H9 (cell line): ENCODE data around the gene YKT6. TPM values are rescaled to one million over a fixed set of nuclear protein-coding genes. Genes with fewer than 3 reads are reported as not detected.

Experiments
- DNase-seq: peaks from one replicate; pipeline ENCODE4 v3.0.0-alpha.2; 2017
- H2AFZ ChIP-seq: one replicate; pipeline ENCODE4 v1.6.1; 2013; ENCODE audit warnings: mild to moderate bottlenecking, low read length, control low read depth, moderate library complexity
- H2AK5ac ChIP-seq: 2 replicates; pipeline ENCODE4 v1.6.1; 2013; ENCODE audit warnings: low read length, control low read depth, mixed read lengths; ENCODE audit not compliant: insufficient read length
- H2BK120ac ChIP-seq: one replicate; pipeline ENCODE4 v1.6.1; 2013; ENCODE audit warnings: low read depth, mild to moderate bottlenecking, low read length, control low read depth, inconsistent platforms; ENCODE audit not compliant: poor library complexity, severe bottlenecking
- H2BK12ac ChIP-seq: 2 replicates; pipeline ENCODE4 v1.6.1; 2013; ENCODE audit warnings: low read length, control low read depth, mixed read lengths, low read depth; ENCODE audit not compliant: insufficient read length
- H2BK15ac ChIP-seq: 2 replicates; pipeline ENCODE4 v1.6.1; 2013; ENCODE audit warnings: low read depth, low read length, control low read depth
- H2BK20ac ChIP-seq: one replicate; pipeline ENCODE4 v1.6.1; 2013; ENCODE audit warnings: low read depth, mild to moderate bottlenecking, low read length, control low read depth, inconsistent platforms; ENCODE audit not compliant: poor library complexity, severe bottlenecking
- H2BK5ac ChIP-seq: 2 replicates; pipeline ENCODE4 v1.6.1; 2013; ENCODE audit warnings: low read length, control low read depth, mixed read lengths; ENCODE audit not compliant: insufficient read length
- H3K14ac ChIP-seq: 2 replicates; pipeline ENCODE4 v1.6.1; 2013; ENCODE audit warnings: low read length, control low read depth; ENCODE audit not compliant: insufficient read depth
- H3K18ac ChIP-seq: 2 replicates; pipeline ENCODE4 v1.6.1; 2013; ENCODE audit warnings: low read depth, mild to moderate bottlenecking, mixed read lengths, low read length, control low read depth; ENCODE audit not compliant: insufficient read length
- H3K23ac ChIP-seq: 2 replicates; pipeline ENCODE4 v1.6.1; 2013; ENCODE audit warnings: low read length, control low read depth, mixed read lengths, low read depth; ENCODE audit not compliant: insufficient read length
- H3K23me2 ChIP-seq: 2 replicates; pipeline ENCODE4 v1.6.1; 2013; ENCODE audit warnings: low read depth, mild to moderate bottlenecking, mixed read lengths, low read length, control low read depth; ENCODE audit not compliant: insufficient read length, poor library complexity, severe bottlenecking
- H3K27ac ChIP-seq: 2 replicates; pipeline ENCODE4 v1.5.1; 2013; ENCODE audit warnings: low read length, control low read depth, mixed read lengths, low read depth; ENCODE audit not compliant: insufficient read length
- H3K27me3 ChIP-seq: 2 replicates; pipeline ENCODE4 v1.6.1; 2013; ENCODE audit warnings: low read length, control low read depth, inconsistent platforms; ENCODE audit not compliant: insufficient read depth
- H3K4ac ChIP-seq: 2 replicates; pipeline ENCODE4 v1.6.1; 2013; ENCODE audit warnings: low read depth, mild to moderate bottlenecking, control low read depth, inconsistent platforms, low read length, moderate library complexity
- H3K4me1 ChIP-seq: 2 replicates; pipeline ENCODE4 v1.6.1; 2013; ENCODE audit warnings: low read length, control low read depth, inconsistent platforms; ENCODE audit not compliant: insufficient read depth
- H3K4me2 ChIP-seq: 2 replicates; pipeline ENCODE4 v1.6.1; 2013; ENCODE audit warnings: low read length, control low read depth, mixed read lengths; ENCODE audit not compliant: insufficient read length, insufficient read depth
- H3K56ac ChIP-seq: 2 replicates; pipeline ENCODE4 v1.6.1; 2013; ENCODE audit warnings: low read depth, mild to moderate bottlenecking, mixed read lengths, low read length, control low read depth; ENCODE audit not compliant: insufficient read length
- H3K79me1 ChIP-seq: 2 replicates; pipeline ENCODE4 v1.6.1; 2013; ENCODE audit warnings: low read depth, mild to moderate bottlenecking, moderate library complexity, low read length, control low read depth, inconsistent platforms; ENCODE audit not compliant: insufficient read depth, poor library complexity, severe bottlenecking
- H3K79me2 ChIP-seq: 2 replicates; pipeline ENCODE4 v1.6.1; 2013; ENCODE audit warnings: low read length, control low read depth, inconsistent platforms; ENCODE audit not compliant: insufficient read depth
- H3K9ac ChIP-seq: 2 replicates; pipeline ENCODE4 v1.6.1; 2013; ENCODE audit warnings: low read length, control low read depth, mixed read lengths; ENCODE audit not compliant: insufficient read length; ENCODE audit errors: extremely low read depth
- H3K9me3 ChIP-seq: one replicate; pipeline ENCODE4 v1.6.1; 2013; ENCODE audit warnings: low read depth, low read length, inconsistent platforms; ENCODE audit not compliant: control insufficient read depth
- H3T11ph ChIP-seq: one replicate; pipeline ENCODE4 v1.6.1; 2013; ENCODE audit warnings: mild to moderate bottlenecking, low read length, control low read depth, inconsistent platforms
- H4K20me1 ChIP-seq: one replicate; pipeline ENCODE4 v1.6.1; 2013; ENCODE audit not compliant: control insufficient read depth, insufficient read length, insufficient read depth
- H4K5ac ChIP-seq: 2 replicates; pipeline ENCODE4 v1.6.1; 2013; ENCODE audit warnings: low read depth, mild to moderate bottlenecking, mixed read lengths, low read length, control low read depth; ENCODE audit not compliant: insufficient read length
- H4K8ac ChIP-seq: replicated peaks from 2 replicates; pipeline ENCODE4 v1.6.1; 2013; ENCODE audit warnings: low read length, control low read depth, mixed read lengths, low read depth; ENCODE audit not compliant: insufficient read length
- H4K91ac ChIP-seq: 2 replicates; pipeline ENCODE4 v1.6.1; 2013; ENCODE audit warnings: low read depth, mild to moderate bottlenecking, moderate library complexity, mixed read lengths, low read length, control low read depth; ENCODE audit not compliant: insufficient read length
- H3K27ac Mint-ChIP-seq, 3 experiments: 2 replicates in 2 of 3; 3 replicates in 1 of 3; pipeline ENCODE4 v1.8.0; 2020 to 2021; ENCODE audit warnings: mixed read lengths in 3 of 3, mild to moderate bottlenecking in 1 of 3, moderate library complexity in 1 of 3
- H3K27me3 Mint-ChIP-seq: 2 replicates; pipeline ENCODE4 v1.8.0; 2021; ENCODE audit warnings: low read depth, mild to moderate bottlenecking, moderate library complexity, mixed read lengths
- H3K36me3 Mint-ChIP-seq, 3 experiments: 2 replicates in 2 of 3; 3 replicates in 1 of 3; pipeline ENCODE4 v1.8.0; 2020 to 2021; ENCODE audit warnings: low read depth in 3 of 3, mixed read lengths in 3 of 3; ENCODE audit not compliant: insufficient read depth in 1 of 3
- H3K4me1 Mint-ChIP-seq, 2 experiments: 2 replicates each; pipeline ENCODE4 v1.8.0; 2020; ENCODE audit warnings: mixed read lengths in 2 of 2
- H3K4me3 Mint-ChIP-seq, 2 experiments: 2 replicates in 1 of 2; 3 replicates in 1 of 2; pipeline ENCODE4 v1.8.0; 2020 to 2021; ENCODE audit warnings: mild to moderate bottlenecking in 2 of 2, mixed read lengths in 2 of 2, moderate library complexity in 1 of 2
- H3K9me3 Mint-ChIP-seq, 2 experiments: 2 replicates in 1 of 2; 3 replicates in 1 of 2; pipeline ENCODE4 v1.8.0; 2020; ENCODE audit warnings: mild to moderate bottlenecking in 2 of 2, mixed read lengths in 2 of 2, moderate library complexity in 1 of 2
- WGBS: extraction: QIAGEN DNeasy Blood & Tissue Kit; methylation state at CpG from one replicate; pipeline ENCODE4 v1.1.7; 2013; ENCODE audit warnings: missing lambda C conversion rate, low lambda C conversion rate, mixed read lengths; ENCODE audit not compliant: insufficient read length; ENCODE audit errors: extremely low coverage; 5-methylcytosine and 5-hydroxymethylcytosine counted together
- total RNA-seq: library from RNA; stranded (reverse); gene quantifications from 2 replicates; pipeline ENCODE4 v1.2.1, GENCODE V29; 2021
- TF ChIP-seq, protein P1 (sequence below): fragments of 200-600 bp; sonication (generic); conservative IDR thresholded peaks from 3 replicates; pipeline ENCODE4 v1.8.0; 2021; ENCODE audit warnings: antibody characterized with exemption, mild to moderate bottlenecking

YKT6 gene
- total RNA-seq, 1 experiment from 2014 or later = 104 TPM

DNA sequence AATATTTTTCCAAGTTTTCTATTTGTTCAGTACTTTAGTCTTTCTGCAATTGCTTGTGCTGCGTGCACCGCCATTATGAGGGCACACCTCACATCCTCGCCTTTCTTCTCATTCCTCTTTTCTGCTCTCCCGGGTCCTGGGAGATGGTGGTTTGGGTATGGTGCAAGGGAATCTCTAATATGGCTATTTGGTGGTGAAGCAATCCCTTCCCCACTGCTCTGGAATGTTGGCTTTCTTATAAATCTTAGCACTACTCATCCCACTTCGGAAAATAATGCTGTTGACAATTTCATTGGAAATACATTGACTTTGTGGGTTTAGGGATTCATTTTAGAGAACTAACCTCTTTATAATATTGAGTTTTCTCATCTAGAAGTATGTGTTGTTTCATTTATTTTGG, 9.6 kb upstream of the YKT6 start:
- no peak overlapping the region for H3K18ac ChIP-seq
- H2BK120ac ChIP-seq = no peak overlapping the region
- peaks cover 11% of the 10 kb centered on the region for H3K27me3 Mint-ChIP-seq
- H4K8ac ChIP-seq = no peak overlapping the region
- 0 out of 2 replicates have a peak, but pooled peaks cover 2% of the 10 kb centered on the region for H3K27me3 ChIP-seq
- H3K4me1 Mint-ChIP-seq = peaks cover 9 to 12% of the 10 kb centered on the region in 2 experiments; a peak in 3 of 4 replicates
- H3K9me3 Mint-ChIP-seq = peaks cover 0 to 2% of the 10 kb centered on the region in 2 experiments; a peak in 1 of 5 replicates
- no peak overlapping the region for H2AK5ac ChIP-seq
- H3K9ac ChIP-seq = no peak overlapping the region
- H3K14ac ChIP-seq = no peak overlapping the region
- H2AFZ ChIP-seq = no peak overlapping the region
- no peak overlapping the region for H3K4me3 Mint-ChIP-seq
- H3K79me2 ChIP-seq = no peaks in the 10 kb centered on the region
- no CpG with 5 or more reads among the region's 5 CpGs for WGBS
- H3K36me3 Mint-ChIP-seq = no peaks in the 10 kb centered on the region
- H3K27ac ChIP-seq = no peak overlapping the region
- no peaks in the 10 kb centered on the region for H3K4me1 ChIP-seq
- H2BK20ac ChIP-seq = no peak overlapping the region
- H2BK12ac ChIP-seq = no peak overlapping the region
- H3K79me1 ChIP-seq = no peaks in the 10 kb centered on the region
- H3K23me2 ChIP-seq = no peaks in the 10 kb centered on the region
- no peak overlapping the region for H4K91ac ChIP-seq
- H3K9me3 ChIP-seq = no peaks in the 10 kb centered on the region
- no peak overlapping the region for H3K27ac Mint-ChIP-seq
- no peak overlapping the region for H2BK15ac ChIP-seq
- DNase-seq = no peak
- H3K56ac ChIP-seq = no peak overlapping the region
- no peak overlapping the region for H3K4ac ChIP-seq
- H4K5ac ChIP-seq = no peak overlapping the region
- TF ChIP-seq, protein P1, sequence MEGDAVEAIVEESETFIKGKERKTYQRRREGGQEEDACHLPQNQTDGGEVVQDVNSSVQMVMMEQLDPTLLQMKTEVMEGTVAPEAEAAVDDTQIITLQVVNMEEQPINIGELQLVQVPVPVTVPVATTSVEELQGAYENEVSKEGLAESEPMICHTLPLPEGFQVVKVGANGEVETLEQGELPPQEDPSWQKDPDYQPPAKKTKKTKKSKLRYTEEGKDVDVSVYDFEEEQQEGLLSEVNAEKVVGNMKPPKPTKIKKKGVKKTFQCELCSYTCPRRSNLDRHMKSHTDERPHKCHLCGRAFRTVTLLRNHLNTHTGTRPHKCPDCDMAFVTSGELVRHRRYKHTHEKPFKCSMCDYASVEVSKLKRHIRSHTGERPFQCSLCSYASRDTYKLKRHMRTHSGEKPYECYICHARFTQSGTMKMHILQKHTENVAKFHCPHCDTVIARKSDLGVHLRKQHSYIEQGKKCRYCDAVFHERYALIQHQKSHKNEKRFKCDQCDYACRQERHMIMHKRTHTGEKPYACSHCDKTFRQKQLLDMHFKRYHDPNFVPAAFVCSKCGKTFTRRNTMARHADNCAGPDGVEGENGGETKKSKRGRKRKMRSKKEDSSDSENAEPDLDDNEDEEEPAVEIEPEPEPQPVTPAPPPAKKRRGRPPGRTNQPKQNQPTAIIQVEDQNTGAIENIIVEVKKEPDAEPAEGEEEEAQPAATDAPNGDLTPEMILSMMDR = no peak
- no peak overlapping the region for H3K4me2 ChIP-seq
- H3K23ac ChIP-seq = no peak overlapping the region
- H2BK5ac ChIP-seq = no peak overlapping the region
- no peaks in the 10 kb centered on the region for H4K20me1 ChIP-seq
- no peak overlapping the region for H3T11ph ChIP-seq
